ENCODE measurements around the gene MECR.
"Not testable (repeated sequence)": the region's sequence is repeated elsewhere in the genome, so short reads cannot be mapped to it uniquely, and the experiment has no call there.

Gene MECR

GRCh38 chr1:29167904-29168303 is 62.8 kb downstream of the MECR start:
- no peak for DNase-seq (ENCODE audit: low spot score)

- DNase-seq (ENCODE audit: low spot score) = no peak
These were observed 64.3 kb downstream of the MECR start for GRCh38 chr1:29166291-29166878.

- DNase-seq (ENCODE audit: low spot score) = no peak
These were observed 66.1 kb downstream of the MECR start for GRCh38 chr1:29164588-29164987.

GRCh38 chr1:29162476-29163138 is 68.1 kb downstream of the MECR start:
- no peak for DNase-seq (ENCODE audit: low spot score)

GRCh38 chr1:29162025-29162424 is 68.7 kb downstream of the MECR start:
- DNase-seq (ENCODE audit: low spot score) = no peak

- no peak for DNase-seq (ENCODE audit: low spot score)
These were observed 71.0 kb downstream of the MECR start for GRCh38 chr1:29159773-29160172.

GRCh38 chr1:29157269-29157601 is 73.5 kb downstream of the MECR start:
- no peak for DNase-seq (ENCODE audit: low spot score)

DNA sequence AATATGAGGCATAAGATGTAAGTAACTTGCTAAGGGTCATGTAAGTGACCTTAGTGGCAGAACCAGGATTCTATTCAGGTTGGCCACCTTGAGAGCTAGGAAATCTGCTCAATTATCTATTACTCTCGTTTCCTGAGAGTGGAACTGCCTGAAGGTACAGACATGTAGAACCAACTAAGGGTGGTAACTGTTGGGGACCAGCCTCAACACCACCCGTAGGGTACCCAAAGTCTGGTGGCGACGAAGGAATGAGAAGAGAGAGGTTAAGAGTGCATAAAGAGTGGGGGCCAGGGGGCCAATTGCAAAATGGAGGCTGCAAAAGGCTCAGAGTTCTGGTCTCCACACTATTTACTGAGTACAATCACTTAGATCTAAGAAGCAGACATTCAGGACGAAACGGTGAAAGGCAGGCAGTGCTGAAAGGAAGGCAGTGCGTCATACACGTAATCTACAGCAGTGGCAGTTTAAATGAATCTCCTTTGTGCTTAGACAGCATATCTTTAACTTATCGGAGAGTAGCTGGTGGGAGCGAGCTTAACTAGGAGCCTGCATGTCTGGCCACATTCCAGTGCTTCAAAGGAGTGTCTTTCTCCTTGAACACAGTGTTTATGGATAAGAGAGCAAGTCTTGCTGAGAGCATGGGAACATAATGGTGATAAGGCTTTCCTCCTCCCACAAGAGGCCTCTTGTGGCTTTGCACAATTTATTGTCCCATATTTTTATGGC is 74.0 kb downstream of the MECR start:
- DNase-seq (ENCODE audit: low spot score) = no peak

GRCh38 chr1:29152046-29152805 is 78.5 kb downstream of the MECR start:
- DNase-seq (ENCODE audit: low spot score) = no peak

DNA sequence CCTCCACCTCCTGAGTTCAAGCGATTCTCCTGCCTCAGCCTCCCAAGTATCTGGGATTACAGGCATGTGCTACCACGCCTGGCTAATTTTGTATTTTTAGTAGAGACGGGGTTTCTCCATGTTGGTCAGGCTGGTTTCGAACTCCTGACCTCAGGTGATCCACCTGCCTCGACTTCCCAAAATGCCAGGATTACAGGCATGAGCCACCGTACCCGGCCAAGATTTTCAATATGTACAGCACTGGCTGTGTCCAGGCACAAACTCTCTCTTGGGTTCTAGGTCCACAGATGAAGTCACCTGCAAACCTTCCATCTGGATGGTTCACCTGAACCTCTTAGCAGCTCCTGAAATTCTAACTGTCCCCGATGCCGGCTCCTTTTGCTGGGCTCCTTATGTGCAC is 80.4 kb downstream of the MECR start:
- not testable (repeated sequence) for DNase-seq (ENCODE audit: low spot score)

DNA sequence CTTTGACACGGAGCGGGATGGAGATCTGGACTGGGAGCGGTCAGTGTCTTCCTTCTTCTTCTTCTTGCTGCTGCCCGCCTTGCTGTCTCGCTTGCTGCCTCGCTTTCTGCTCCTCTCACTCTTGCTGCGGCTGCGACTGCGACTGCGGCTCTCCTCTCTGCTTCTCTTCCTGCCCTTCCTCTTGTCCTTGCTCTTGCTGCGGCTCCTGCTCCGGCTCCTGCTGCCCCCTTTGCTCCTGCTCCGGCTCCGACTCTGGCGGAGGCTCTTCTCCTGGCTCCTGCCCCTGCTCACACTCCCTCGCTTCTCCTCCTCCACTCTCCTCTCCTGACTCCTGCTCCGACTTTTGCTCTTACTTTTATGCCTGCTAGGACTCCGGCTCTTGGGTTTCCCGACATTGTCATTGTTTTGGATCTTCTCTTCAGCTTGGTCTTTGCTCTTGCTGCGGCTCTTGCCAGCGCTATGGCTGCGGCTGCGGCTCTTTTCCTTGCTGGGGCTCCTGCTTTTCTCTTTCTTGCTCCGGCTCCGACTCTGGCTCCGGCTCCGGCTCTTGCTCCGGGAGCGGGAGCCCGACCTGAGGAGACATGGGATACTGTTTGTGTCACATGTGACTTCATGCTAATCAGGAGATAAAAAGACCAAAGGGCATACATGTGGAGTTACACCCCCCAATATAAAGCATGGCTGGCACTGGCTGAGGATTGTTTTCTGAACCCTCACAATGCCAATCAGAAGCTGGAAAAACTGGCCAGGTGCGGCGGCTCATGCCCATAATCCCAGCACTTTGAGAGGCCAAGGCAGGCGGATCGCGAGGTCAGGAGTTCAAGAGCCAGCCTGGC is 81.9 kb downstream of the MECR start:
- DNase-seq (ENCODE audit: low spot score) = no peak

DNA sequence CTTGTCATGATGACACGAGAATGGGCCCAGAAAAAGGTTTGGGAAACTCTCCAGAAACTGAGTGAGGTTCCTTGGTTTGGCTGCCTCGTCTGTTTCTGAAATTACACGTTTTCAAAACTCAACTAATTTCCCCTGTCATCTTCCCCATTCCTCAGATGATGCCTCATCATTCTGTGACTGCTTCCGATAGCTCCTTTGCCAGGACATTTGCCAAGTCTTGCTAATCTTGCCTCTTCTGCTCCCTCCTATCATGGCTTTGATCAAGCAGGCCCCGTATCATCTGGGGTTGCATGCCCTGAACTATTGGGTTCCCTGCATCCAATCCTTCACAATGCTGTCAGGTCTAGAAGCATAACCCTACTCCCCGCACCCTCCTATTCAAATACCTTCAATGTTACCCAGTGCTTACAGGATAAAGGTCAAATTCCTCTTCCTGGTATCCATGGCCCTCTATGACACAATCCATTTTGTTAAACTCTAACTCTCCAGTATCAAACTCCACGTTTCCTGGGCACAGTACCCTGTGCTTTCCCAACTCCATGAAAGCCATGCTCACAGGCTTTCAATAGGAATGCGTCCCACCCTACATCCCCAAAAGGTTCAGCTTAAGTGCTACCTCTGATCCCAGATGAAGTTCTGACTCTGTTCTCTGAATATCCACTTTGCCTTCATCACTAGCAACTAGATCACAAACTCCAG is 84.8 kb downstream of the MECR start:
- no peak for DNase-seq (ENCODE audit: low spot score)

- no peak for DNase-seq (ENCODE audit: low spot score)
These were observed 86.6 kb downstream of the MECR start for GRCh38 chr1:29144178-29144577.

- DNase-seq (ENCODE audit: low spot score) = no peak
These were observed 88.0 kb downstream of the MECR start for GRCh38 chr1:29142714-29143113.
